GM23338 (cell line): ENCODE data around the gene DLGAP3. TPM values are rescaled to one million over a fixed set of nuclear protein-coding genes. Genes with fewer than 3 reads are reported as not detected.

ENCODE experiments used
- ATAC-seq: fragments of 200-7000 bp; cut with Tn5 transposase; 3 replicates; pipeline ENCODE4 v1.9.1; 2020
- DNase-seq: peaks from one replicate; pipeline ENCODE4 v3.0.0-alpha.2; 2015; ENCODE audit warnings: low spot score
- H2AFZ ChIP-seq: fragments of 200-600 bp; sonication (generic); 2 replicates; pipeline ENCODE4 v1.8.0; 2016; ENCODE audit warnings: antibody characterized with exemption, mild to moderate bottlenecking, moderate library complexity
- H3F3A ChIP-seq: fragments of 200-600 bp; sonication (generic); replicated peaks from 2 replicates; pipeline ENCODE4 v1.8.0; 2017; ENCODE audit warnings: antibody characterized with exemption, mixed run types, low read depth
- H3K27ac ChIP-seq: fragments of 200-600 bp; sonication (generic); 2 replicates; pipeline ENCODE4 v1.6.1; 2016; ENCODE audit warnings: low read depth
- H3K27me3 ChIP-seq: fragments of 200-600 bp; sonication (generic); 2 replicates; pipeline ENCODE4 v1.8.0; 2016; ENCODE audit warnings: mild to moderate bottlenecking, mixed run types, moderate library complexity; ENCODE audit not compliant: insufficient read depth
- H3K36me3 ChIP-seq: fragments of 200-600 bp; sonication (generic); 2 replicates; pipeline ENCODE4 v1.8.0; 2016; ENCODE audit warnings: mild to moderate bottlenecking; ENCODE audit not compliant: insufficient read depth
- H3K4me1 ChIP-seq: fragments of 200-600 bp; sonication (generic); 2 replicates; pipeline ENCODE4 v1.8.0; 2016; ENCODE audit warnings: mild to moderate bottlenecking, moderate library complexity; ENCODE audit not compliant: insufficient read depth
- H3K4me2 ChIP-seq: fragments of 200-600 bp; sonication (generic); 2 replicates; pipeline ENCODE4 v1.7.1; 2017; ENCODE audit warnings: mixed run types
- H3K4me3 ChIP-seq: fragments of 200-600 bp; sonication (generic); 2 replicates; pipeline ENCODE4 v1.6.1; 2016; ENCODE audit warnings: mixed run types
- H3K79me2 ChIP-seq: fragments of 200-600 bp; sonication (generic); replicated peaks from 2 replicates; pipeline ENCODE4 v1.8.0; 2017; ENCODE audit warnings: mild to moderate bottlenecking; ENCODE audit not compliant: insufficient read depth
- H3K9me2 ChIP-seq: fragments of 200-600 bp; sonication (generic); 2 replicates; pipeline ENCODE4 v1.8.0; 2017; ENCODE audit not compliant: insufficient read depth
- H4K20me1 ChIP-seq: fragments of 200-600 bp; sonication (generic); replicated peaks from 2 replicates; pipeline ENCODE4 v1.8.0; 2017; ENCODE audit warnings: mild to moderate bottlenecking; ENCODE audit not compliant: insufficient read depth
- H3K27ac Mint-ChIP-seq: 2 replicates; pipeline ENCODE4 v1.8.0; 2020; ENCODE audit warnings: inconsistent platforms, mild to moderate bottlenecking, moderate library complexity, mixed read lengths
- H3K27me3 Mint-ChIP-seq: 3 replicates; pipeline ENCODE4 v1.8.0; 2022; ENCODE audit warnings: low read depth, mild to moderate bottlenecking, moderate library complexity, mixed read lengths, inconsistent platforms; ENCODE audit not compliant: insufficient read depth, poor library complexity
- H3K36me3 Mint-ChIP-seq: 3 replicates; pipeline ENCODE4 v1.8.0; 2021; ENCODE audit warnings: low read depth, mild to moderate bottlenecking, inconsistent platforms, moderate library complexity, mixed read lengths
- H3K4me1 Mint-ChIP-seq: 3 replicates; pipeline ENCODE4 v1.8.0; 2020; ENCODE audit warnings: mild to moderate bottlenecking, inconsistent platforms, mixed read lengths
- H3K4me3 Mint-ChIP-seq: 3 replicates; pipeline ENCODE4 v1.8.0; 2021; ENCODE audit warnings: moderate library complexity, mild to moderate bottlenecking, inconsistent platforms, mixed read lengths
- H3K9me3 Mint-ChIP-seq: 3 replicates; pipeline ENCODE4 v1.8.0; 2020; ENCODE audit warnings: moderate library complexity, mild to moderate bottlenecking, inconsistent platforms, mixed read lengths
- CTCF ChIP-seq, 2 experiments: fragments of 200-600 bp in 1 of 2; sonication (generic) in 1 of 2; conservative IDR thresholded peaks; 2 replicates each; pipeline versions ENCODE4 v1.5.1 to v1.6.1; 2016 to 2017; ENCODE audit warnings: antibody characterized with exemption in 2 of 2, low read depth in 2 of 2, mild to moderate bottlenecking in 2 of 2, moderate library complexity in 1 of 2
- ETS1 ChIP-seq: IDR thresholded peaks from 2 replicates; pipeline ENCODE4 v1.6.1; 2016; ENCODE audit warnings: antibody characterized with exemption
- EZH2phosphoT487 ChIP-seq: fragments of 200-600 bp; sonication (generic); IDR thresholded peaks from one replicate; pipeline ENCODE4 v1.8.1; 2018; ENCODE audit warnings: antibody characterized with exemption; ENCODE audit not compliant: unreplicated experiment
- JUNB ChIP-seq: IDR thresholded peaks from one replicate; pipeline ENCODE4 v1.6.1; 2016; ENCODE audit warnings: antibody characterized with exemption; ENCODE audit not compliant: unreplicated experiment
- NANOG ChIP-seq: IDR thresholded peaks from 2 replicates; pipeline ENCODE4 v1.6.1; 2016; ENCODE audit warnings: antibody characterized with exemption, borderline replicate concordance
- POLR2AphosphoS5 ChIP-seq: IDR thresholded peaks from 2 replicates; pipeline ENCODE4 v1.6.1; 2016; ENCODE audit warnings: antibody characterized with exemption, low read depth
- ZNF114 ChIP-seq: fragments of 250-450 bp; sonication (Bioruptor Pico); IDR thresholded peaks from 2 replicates; pipeline ENCODE4 v1.5.0; 2020; ENCODE audit warnings: mild to moderate bottlenecking, moderate library complexity
- ZNF331 ChIP-seq: fragments of 250-450 bp; sonication (Bioruptor Pico); IDR thresholded peaks from 2 replicates; pipeline ENCODE4 v1.5.0; 2020; ENCODE audit warnings: low read depth, mild to moderate bottlenecking, moderate library complexity
- ZNF462 ChIP-seq: fragments of 250-450 bp; sonication (Bioruptor Pico); IDR thresholded peaks from 2 replicates; pipeline ENCODE4 v1.5.0; 2020; ENCODE audit warnings: mild to moderate bottlenecking, moderate library complexity
- polyA plus RNA-seq: library from polyadenylated mRNA; unstranded; fragments of >200 nt; fragmentation: Nextera tagmentation; extraction: Ambion mirVana; gene quantifications from 2 replicates; pipeline ENCODE4 v1.2.1, GENCODE V29; 2016
- total RNA-seq: library from RNA; depleted of rRNA; stranded (reverse); fragments of >200 nt; shearing (Covaris generic); gene quantifications from 2 replicates; pipeline ENCODE4 v1.2.3, GENCODE V29; 2014

Gene DLGAP3
- total and polyA plus RNA-seq, 2 experiments from 2014 or later: 7.1 to 13.7 TPM

GRCh38 chr1:34926156-34926555 lies 3.3 kb downstream of the DLGAP3 start (continued):
- TF ChIP-seq ZNF462 (CRISPR knock-in tag): no peak
- no peak for TF ChIP-seq CTCF (conservative IDR thresholded peaks at IDR 0.05; ENCODE audit: low read depth in 2 of 2)
- no peak for TF ChIP-seq ETS1
- no peak for TF ChIP-seq ZNF114 (CRISPR knock-in tag)

GRCh38 chr1:34925730-34926129 lies 3.7 kb downstream of the DLGAP3 start:
- H3K4me3 Mint-ChIP-seq: no peak overlapping the region
- ATAC-seq (no peak), DNase-seq (no peak)
- Histone ChIP-seq H3K36me3 (no peaks in the 10 kb centered on the region), H2AFZ (no peak overlapping the region), H3K4me3 (no peak overlapping the region), H3K4me1 (peaks cover 53% of the 10 kb centered on the region), H3K27me3 (peaks cover 35% of the 10 kb centered on the region), H4K20me1 (peaks cover 17% of the 10 kb centered on the region), H3K27ac (no peak overlapping the region), H3K79me2 (no peaks in the 10 kb centered on the region), H3F3A (0 out of 2 replicates have a peak, but pooled peaks cover 3% of the 10 kb centered on the region), H3K4me2 (peak overlapping the region; percentile 64; the same call in 1 of the 2 replicates), H3K9me2 (no peaks in the 10 kb centered on the region)
- peaks cover 72% of the 10 kb centered on the region for H3K4me1 Mint-ChIP-seq
- H3K27me3 Mint-ChIP-seq: peaks cover 19% of the 10 kb centered on the region
- H3K36me3 Mint-ChIP-seq: no peaks in the 10 kb centered on the region; the same call in 2 of the 3 replicates
- no peaks in the 10 kb centered on the region; the same call in 2 of the 3 replicates for H3K9me3 Mint-ChIP-seq
- no peak overlapping the region for H3K27ac Mint-ChIP-seq
- TF ChIP-seq POLR2AphosphoS5 (no peak), CTCF (conservative IDR thresholded peaks at IDR 0.05; ENCODE audit: low read depth in 2 of 2) (no peak), EZH2phosphoT487 (no peak), NANOG (no peak), ZNF114 (CRISPR knock-in tag) (no peak), JUNB (no peak), ZNF331 (no peak)
